ENCODE results near the gene PSMB9.
"Not testable (repeated sequence)": the region's sequence is repeated elsewhere in the genome, so short reads cannot be mapped to it uniquely, and the experiment has no call there.

PSMB9 gene

DNA sequence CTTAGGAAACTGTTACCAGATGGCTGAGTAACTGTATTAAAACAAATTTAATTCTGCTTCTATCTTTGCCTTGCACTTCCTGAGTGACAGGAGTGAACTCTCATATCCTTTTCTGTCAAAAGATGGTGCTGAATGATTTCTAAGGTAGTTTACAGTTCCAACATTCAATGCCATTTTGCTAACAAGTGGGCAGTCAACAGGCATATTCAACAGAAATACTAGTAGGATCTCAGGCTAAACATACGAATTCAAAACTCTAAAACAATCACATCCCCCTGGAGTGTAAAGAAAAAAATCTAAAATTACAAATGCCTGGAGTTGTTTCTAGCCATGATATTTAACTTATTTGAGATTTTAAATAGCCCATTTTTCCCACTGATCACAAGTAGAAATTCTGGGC is 6.7 kb downstream of the PSMB9 start:
- no peak for DNase-seq (ENCODE audit: low read depth, low spot score)

DNA sequence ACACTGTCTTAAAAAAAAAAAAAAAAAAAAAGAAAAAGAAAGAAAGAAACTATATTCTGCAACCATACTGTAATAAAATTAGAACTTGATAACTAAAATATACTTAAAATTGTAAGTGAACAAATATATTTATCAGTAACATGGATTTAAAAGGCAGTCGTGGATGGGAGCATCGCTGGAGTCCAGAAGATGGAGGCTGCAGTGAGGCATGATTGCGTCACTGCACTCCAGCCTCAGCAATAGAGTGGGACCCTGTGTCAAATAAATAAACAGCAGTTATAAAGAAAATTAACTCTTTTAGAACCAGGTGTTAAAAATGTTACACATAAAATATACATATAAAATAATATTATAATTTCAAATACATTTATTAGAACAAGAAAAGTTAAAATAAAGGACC is 8.7 kb downstream of the PSMB9 start:
- DNase-seq (ENCODE audit: low read depth, low spot score): no peak

DNA sequence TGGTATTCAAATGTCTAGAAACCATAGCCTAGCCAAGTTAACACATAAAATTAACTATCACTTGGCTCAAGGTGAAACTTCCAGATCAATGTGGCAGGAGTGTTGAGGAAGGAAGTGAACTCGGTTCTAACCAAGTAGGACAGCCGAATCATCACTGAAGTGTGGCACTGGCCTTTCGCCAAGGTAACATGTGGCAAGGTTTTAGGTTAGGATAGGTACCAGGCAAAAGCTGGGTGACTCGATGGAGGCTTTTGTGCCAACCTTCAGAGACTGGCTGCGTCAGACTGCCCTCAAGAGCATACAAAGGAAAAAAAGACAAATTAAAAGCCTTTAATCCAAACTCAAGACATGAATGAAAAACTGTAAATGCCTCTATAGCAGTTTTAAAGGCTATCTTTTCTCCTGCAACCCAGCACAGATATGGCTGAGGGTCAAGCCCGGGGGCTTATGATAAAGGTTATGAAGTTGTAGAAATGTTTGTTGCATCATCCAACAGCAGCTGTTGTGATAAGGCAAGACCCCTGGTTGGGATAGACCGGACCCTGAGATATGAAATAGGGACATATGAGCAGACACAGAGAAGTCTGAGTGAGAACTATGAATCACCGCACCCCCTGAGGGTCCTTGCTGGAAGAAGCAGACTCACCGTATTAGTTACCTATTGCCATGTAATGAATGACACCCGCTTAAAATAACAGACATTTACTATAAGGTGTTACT is 11.9 kb downstream of the PSMB9 start:
- no peak for DNase-seq (ENCODE audit: low read depth, low spot score)

DNA sequence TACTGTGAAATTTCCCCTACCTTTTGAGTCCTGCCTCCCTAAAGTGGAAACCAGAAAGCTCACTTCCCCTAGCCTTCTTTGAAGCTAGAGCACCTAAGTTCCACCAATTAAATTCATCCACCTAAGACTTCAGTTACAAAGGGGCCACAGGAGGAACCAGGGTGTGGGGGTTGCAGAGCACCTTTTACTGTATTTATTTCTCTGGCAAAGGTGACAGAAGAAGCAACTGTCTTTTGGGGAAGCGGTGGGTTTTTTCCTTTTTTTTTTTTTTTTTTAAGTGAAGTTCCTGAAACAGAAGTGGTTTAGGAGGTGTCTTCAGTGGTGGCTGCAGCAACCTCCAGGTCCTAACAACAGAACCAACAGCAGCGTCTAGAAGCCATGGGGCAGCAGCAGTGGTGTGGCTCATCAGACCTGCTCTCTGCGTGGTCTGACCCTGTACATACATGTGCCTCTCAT is 13.1 kb downstream of the PSMB9 start:
- no peak for DNase-seq (ENCODE audit: low read depth, low spot score)

DNA sequence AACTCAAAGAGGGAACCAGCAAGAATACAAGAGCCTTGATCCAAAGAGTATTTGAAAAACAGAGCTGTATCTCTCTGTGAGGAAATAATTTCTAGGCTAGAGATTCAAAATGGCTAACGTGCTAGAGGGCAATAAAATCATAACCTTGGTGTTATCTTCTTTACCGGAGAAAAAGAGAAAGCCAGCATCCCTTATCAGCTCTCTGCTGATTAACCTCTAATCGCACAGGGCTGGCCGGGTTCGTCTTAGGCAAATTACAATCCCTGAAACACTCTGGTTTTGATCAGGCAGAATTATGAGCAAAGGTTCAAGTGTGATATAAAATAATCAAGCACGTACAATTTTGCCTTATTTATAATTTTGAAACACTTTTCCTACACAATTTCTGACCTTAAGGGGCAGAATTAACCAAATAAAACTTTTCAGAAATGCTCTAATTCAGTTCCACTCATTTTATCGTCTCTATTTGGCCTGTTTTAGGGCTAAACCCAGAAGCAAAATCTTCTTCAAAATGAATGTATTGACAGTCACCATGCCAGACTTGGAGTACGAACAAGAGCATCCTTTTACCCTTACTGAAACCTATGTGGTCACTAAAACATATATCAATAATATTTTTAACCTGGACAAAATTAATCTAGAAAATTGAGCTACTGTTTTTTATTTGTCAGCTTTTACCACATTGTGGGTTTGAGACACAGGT is 13.7 kb downstream of the PSMB9 start:
- DNase-seq (ENCODE audit: low read depth, low spot score): no peak

DNA sequence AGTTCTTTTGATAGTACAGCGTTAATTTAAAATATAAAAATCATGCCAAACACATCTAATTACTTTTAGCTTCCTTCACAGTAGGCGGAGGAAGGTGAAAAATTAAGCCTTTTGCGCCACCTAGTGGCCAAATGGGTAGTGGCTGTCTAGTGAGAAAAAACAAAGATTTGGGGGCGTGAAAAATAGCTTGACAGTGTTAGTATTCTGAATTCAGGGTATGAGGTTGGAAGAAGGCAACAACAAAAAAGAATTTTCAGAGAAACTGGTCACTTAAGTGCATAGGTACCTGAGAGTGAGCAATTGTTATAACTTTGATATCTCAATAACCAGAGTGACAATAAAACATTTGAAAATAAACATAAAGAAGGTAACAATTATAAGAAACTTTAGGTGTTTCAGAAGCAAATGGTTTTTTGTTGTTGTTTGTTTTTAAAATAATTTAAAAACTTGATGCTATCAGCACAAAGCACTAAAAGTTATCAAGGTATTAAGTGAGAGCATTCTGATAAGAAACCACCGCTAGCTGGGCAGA is 14.3 kb downstream of the PSMB9 start:
- DNase-seq (ENCODE audit: low read depth, low spot score): peak; percentile 78

DNA sequence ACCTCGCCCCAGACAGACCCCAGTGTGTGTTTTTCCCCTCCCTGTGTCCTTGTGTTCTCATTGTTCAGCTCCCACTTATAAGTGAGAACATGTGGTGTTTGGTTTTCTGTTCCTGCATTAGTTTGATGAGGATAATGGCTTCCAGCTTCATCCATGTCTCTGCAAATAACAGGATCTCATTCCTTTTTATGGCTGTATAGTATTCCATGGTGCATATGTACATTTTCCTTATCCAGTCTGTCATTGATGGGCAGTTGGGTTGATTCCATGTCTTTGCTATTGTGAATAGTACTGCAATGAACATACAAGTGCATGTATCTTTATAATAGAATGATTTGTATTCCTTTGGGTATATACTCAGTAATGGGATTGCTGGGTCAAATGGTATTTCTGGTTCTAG is 20.0 kb downstream of the PSMB9 start:
- DNase-seq (ENCODE audit: low read depth, low spot score): not testable (repeated sequence)

DNA sequence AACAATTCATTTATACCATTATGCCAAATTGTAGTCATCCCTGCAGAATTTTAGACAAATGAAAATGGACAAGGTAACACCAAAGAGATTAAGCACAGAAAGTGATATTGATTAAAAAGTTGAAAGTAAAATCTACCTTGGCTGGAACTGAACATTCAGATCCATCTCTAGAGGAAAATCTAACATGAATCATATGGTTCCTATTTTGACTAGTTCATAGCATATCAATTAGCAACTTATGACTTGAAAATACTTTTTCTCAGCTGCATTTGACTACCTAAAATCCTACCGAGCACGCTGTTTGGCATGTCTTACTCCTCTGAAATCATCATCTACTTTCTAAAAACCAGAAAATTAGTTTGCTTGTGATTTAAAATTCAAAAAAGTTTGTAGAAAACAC is 22.6 kb downstream of the PSMB9 start:
- no peak for DNase-seq (ENCODE audit: low read depth, low spot score)

DNA sequence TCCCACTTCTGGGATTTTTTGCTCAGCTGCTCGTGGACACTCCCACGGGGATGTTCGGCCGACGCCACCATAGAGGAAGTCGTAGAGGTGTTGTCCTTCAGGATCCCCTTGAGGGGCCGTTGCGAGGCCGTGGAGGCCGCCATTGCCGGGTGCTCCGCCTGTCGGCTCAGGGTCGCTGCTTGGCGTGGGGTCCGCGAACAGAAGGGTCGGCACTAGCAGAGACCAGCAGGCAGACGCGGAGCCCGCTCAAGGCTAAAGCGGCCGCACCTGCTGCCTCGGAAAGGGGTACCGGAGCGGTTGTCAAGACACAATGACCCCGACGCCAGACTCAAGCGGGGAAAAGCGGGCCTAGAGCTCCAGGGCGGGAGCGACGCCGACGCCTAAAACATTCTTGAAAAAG is 25.7 kb downstream of the PSMB9 start:
- DNase-seq (ENCODE audit: low read depth, low spot score): no peak

DNA sequence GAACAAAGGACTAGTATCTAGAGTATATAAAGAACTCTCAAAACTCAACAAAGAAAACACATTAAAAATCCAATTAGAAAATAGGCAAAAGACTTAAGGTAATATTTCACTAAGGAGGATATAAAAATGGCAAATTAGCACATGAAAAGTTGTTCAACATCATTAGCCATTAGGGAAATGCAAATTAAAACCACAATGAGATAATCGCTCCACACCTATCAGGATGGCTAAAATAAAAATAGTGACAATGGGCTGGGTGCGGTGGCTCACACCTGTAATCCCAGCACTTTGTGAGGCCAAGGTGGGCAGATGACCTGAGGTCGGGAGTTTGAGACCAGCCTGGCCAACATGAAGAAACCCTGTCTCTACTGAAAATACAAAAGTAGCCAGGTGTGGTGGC is 27.0 kb downstream of the PSMB9 start:
- not testable (repeated sequence) for DNase-seq (ENCODE audit: low read depth, low spot score)

DNA sequence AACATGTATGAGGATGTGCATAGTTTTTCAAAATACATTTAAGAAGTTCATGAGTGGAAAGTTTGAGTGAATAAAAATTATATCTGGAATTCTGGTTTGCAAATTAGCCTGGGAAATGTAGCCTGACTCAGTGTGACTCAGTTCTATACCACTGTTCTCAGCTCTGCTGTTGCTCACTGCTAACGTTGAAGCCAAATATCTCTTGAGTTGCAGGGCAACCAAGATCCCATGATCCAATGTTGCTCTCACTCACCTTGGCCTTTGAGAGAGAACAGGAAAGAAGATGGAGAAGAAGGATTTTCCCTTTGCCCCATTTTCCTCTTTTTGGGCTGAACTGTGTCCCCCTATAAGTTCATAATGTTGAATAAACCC is 28.9 kb downstream of the PSMB9 start:
- DNase-seq (ENCODE audit: low read depth, low spot score): no peak

DNA sequence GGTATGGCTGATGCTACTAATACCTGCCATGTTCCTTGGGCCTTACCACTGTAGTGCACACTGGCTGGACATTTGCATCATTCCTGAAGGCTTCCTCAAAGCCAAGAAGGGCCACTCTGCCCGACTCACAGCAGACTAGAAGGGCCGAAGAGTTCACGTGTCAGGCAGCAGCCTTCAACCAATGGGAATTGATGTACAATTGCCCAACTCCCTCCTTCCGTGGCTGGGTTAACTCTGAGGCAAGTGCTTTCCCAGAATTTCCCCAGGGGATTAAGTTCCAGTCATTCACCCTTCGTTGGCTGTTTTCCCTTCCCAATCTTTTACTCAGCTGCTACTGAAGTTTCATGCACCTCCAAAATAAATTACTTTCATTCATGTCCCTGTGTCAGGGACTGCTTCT is 29.8 kb downstream of the PSMB9 start:
- no peak for DNase-seq (ENCODE audit: low read depth, low spot score)

DNA sequence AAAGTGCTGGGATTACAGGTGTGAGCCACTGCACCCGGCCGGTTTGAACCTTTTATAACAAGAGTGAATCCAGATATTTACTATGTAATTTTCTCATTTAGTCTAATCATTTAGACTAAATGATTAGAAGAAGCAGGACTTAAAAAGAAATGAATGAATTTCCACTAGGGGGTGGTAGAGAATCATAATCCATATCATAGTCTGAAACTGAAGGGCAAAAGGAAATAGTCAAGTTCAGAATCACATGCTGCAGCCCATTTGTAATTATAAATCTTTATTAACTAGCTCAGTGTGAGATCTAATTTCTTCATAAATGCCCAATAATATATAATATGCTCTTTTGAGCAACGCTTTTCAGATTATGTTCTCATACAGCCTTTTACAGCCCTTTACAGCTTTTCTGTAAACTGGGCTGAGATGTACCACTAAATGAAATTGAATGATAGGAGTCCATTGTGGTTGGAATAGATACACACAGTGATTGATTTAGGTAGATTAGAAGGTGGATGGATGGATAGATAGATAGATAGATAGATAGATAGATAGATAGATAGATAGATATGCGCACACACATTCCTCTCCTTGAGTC is 31.8 kb downstream of the PSMB9 start:
- no peak for DNase-seq (ENCODE audit: low read depth, low spot score)

DNA sequence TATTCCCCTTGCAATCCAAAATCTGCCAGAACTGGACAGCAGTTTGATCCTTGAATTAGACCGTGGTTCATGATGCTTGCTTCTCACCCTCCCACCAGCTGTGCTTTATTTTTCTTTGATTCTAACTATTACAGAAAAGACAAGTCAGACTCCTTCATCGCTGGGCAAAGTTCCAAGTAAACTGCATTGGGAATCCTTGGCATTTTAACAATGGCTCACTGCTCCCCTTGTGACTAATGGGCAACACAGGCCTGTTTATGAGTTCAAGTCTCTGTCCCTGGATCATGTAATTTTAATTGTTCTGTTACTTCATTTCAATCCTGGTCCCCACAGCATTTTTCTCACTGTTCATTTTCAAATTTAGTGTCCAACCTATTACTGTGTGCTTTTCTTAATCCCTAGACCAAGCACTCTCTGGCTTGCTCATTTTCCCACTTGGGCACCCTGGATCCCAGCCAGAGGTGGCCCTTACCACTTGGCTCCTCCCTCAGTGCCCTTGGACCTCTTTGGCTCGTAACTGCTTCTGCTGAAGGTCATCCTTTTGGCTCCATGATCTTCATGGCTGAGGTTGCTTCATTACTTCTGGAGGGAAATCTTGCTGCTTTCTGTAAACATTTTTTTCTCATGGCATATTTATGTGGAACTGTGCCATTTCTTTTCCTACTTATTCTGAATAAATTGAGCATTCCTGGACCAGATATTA is 32.8 kb downstream of the PSMB9 start:
- no peak for DNase-seq (ENCODE audit: low read depth, low spot score)

DNA sequence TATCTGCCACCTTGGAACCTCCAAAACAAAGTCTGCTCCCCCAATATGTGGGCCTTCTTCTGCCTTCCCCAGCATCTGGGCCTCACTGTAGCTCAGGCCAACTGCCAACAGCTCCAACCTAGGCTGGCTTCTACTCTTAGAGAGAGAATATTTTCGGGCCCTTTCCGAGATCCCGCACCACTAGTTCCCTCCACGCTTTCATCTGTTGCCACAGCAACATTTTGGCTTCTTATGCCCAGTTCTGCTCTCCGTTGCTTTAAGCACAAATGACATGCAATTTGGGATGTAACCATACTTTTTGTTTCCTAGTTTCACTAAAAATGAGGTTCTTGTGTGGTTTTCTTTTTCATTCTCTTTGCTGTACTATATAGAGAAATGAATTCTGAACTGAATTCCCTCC is 33.6 kb downstream of the PSMB9 start:
- DNase-seq (ENCODE audit: low read depth, low spot score): no peak

DNA sequence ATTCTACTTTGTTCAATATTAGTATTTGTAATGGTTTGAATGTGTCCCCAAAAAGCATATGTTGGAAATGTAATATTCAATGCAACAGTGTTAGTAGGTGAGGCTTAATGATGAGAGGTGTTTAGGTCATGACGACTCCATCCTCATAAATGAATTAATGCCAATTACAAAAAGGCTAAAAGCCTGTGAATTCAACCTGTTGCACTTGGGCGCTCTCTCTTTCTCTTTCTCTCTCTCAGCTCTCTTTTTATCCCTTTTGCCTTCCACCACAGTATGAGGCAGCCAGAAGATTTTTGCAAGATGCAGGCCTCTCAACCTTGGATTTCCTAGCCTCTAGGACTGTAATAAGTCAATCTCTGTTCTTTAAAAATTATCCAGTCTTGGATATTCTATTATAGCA is 34.6 kb downstream of the PSMB9 start:
- no peak for DNase-seq (ENCODE audit: low read depth, low spot score)

DNA sequence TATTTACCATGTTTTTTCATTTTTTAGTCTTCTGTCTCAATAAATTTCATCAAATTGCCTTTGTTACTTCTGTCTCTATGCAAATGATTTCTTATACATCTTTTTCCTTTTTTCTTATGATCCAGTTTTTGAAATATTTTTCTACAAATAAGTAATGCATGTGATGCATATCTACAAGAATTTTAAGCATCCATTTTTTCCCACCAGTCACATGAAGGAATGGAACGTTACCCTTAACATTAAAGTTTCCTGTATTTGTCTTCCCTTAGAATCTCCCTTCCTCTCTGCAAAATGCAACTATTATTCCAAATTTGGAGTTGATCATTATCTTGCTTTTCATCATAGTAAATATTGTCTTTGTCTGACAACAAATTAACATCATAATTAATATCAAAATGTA is 35.5 kb downstream of the PSMB9 start:
- no peak for DNase-seq (ENCODE audit: low read depth, low spot score)

DNA sequence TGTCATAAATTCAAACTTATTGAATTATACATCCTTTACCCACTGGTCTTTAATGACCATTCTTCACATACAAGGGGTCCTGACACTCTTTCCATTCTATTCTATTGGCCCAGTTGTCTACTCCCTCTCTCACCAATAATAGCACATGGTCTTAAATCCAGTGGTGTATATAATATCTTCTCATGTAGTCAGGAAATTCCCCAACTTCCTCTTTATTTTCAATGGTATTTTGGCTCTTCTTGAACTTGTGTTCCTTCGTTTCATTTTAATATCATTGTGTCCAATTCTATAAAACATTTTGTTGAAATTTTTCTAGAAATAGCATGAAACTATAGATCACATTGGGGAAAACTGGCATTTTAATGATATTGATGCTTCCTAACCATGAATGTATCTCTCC is 36.8 kb downstream of the PSMB9 start:
- DNase-seq (ENCODE audit: low read depth, low spot score): no peak

DNA sequence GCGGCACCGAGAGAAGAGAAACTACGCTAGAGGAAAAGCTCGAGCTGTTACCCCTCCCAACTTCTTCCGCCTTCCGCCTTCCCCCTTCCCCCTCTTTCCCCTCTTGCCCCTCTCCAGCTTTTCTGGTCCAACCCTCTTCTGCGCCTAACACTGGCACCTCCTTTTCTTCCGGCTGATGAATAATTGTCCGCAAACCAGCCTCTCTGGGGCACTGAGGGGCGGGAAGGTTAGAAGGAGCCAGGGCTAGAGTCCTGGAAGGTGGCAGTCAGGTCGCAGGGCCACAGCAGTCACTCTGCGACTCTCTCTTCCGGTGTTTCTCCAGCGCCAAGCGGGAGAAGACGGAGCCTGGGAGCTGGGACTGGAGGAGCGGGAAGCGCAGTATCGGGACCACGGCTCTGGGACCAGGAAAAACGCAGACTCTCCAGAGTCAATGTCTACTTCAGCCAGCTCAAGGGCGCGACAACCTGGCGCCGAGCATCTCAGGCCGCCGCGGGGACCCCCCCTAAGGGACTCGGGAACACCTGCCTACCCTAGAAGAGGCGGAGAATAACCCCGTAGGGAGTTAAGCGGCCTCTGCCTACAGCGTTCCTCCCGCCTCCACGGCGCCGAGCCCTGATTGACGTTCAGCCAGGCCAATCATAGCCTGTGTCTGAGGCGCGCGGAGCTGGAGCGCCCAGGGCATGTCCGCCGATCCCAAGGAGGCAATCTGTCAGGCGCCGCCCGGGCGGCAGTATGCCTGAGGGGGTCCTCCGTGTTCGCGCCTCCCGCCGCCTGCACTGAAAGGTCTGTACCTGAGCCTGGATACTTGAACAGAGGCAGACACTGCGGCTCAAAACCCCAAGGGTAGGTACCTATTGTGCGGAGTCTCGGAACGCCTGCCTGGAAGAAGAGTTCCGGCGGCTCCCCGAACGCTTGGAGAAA is 40.4 kb downstream of the PSMB9 start:
- peak; percentile 87 for DNase-seq (ENCODE audit: low read depth, low spot score)

DNA sequence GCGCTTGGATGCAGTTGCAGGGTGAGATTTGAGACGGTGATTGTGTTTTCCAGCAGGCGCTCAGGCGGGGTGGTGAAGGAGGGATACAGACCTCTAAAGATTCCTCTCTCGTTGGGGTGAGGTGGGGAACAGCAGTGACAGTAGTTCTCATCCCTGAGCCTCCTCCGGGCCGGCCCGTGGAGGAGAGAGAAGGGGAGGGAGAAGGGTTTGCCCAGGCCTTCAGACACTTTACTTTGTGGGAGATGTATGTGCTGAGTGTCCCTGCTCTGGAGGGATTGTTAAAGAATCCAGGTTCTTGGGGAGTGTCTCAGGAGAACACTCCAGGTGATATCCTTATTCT is 41.0 kb downstream of the PSMB9 start:
- no peak for DNase-seq (ENCODE audit: low read depth, low spot score)

DNA sequence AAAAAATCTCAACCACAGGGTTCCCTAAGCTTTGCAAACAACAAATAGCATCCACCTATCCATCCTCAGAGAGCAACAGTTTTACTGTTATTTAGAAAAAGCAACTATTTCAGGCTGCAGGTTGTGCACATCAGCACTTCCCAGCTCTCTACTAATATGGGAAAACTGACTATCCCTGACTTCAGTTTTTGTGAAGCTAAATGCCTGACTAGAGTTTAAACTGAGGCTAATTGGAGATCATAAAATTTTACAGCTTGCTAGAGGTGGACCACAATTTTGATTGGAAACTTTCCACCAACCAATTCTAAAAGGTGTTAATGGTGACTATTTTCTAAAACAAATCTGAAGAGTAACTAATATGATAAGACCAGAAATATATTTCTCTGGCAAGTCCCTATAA is 50.0 kb downstream of the PSMB9 start:
- no peak for DNase-seq (ENCODE audit: low read depth, low spot score)
